IMR-90 (cell line): ENCODE data around the gene UGT1A10.

Experiments used
- CEBPB ChIP-seq: IDR thresholded peaks from 2 replicates; pipeline ENCODE4 v1.6.1; 2012; ENCODE audit warnings: low read depth, low read length, improper control_type of control experiment
- CTCF ChIP-seq: conservative IDR thresholded peaks from 2 replicates; pipeline ENCODE4 v1.5.1; 2012; ENCODE audit warnings: mild to moderate bottlenecking, low read depth, low read length, improper control_type of control experiment
- MXI1 ChIP-seq: IDR thresholded peaks from 2 replicates; pipeline ENCODE4 v1.6.1; 2012; ENCODE audit warnings: low read depth, mild to moderate bottlenecking, low read length, moderate library complexity, borderline replicate concordance
- POLR2A ChIP-seq: IDR thresholded peaks from 2 replicates; pipeline ENCODE4 v1.6.1; 2012; ENCODE audit warnings: mild to moderate bottlenecking, low read depth, low read length
- SMC3 ChIP-seq: fragments of 150-350 bp; IDR thresholded peaks from 2 replicates; pipeline ENCODE4 v1.6.1; 2016; ENCODE audit warnings: low read depth, mild to moderate bottlenecking, antibody characterized with exemption, low read length, moderate library complexity
- USF2 ChIP-seq: fragments of 150-350 bp; IDR thresholded peaks from 2 replicates; pipeline ENCODE4 v1.6.1; 2017; ENCODE audit warnings: mild to moderate bottlenecking, antibody characterized with exemption, low read length, low read depth

- TF ChIP-seq CTCF (no peak), POLR2A (no peak), MXI1 (no peak), USF2 (no peak), CEBPB (no peak), SMC3 (no peak)
Measured at GRCh38 chr2:233803292-233803911, 167.2 kb downstream of the UGT1A10 start.
